Esophagus (tissue), 2 donors: ENCODE results near the gene REP15. TPM values are rescaled to one million over a fixed set of nuclear protein-coding genes. Genes with fewer than 3 reads are reported as not detected.
"Not testable (repeated sequence)": the region's sequence is repeated elsewhere in the genome, so short reads cannot be mapped to it uniquely, and the experiment has no call there.

ENCODE experiments used
- H3K27ac ChIP-seq, 2 donors: one replicate each; pipeline ENCODE4 v1.5.1; 2013; ENCODE audit warnings: low read depth in 2 of 2, mild to moderate bottlenecking in 2 of 2, inconsistent platforms in 1 of 2, low read length in 1 of 2, moderate library complexity in 1 of 2
- H3K27me3 ChIP-seq, 2 donors: one replicate each; pipeline ENCODE4 v1.6.1; 2013; ENCODE audit warnings: low read length in 2 of 2, control low read depth in 1 of 2, mild to moderate bottlenecking in 1 of 2; ENCODE audit not compliant: insufficient read depth in 2 of 2, control insufficient read depth in 1 of 2
- H3K36me3 ChIP-seq, 2 donors: one replicate each; pipeline ENCODE4 v1.6.1; 2013; ENCODE audit warnings: low read length in 1 of 2; ENCODE audit not compliant: control insufficient read depth in 2 of 2, insufficient read depth in 2 of 2
- H3K4me1 ChIP-seq, 2 donors: one replicate each; pipeline ENCODE4 v1.6.1; 2013; ENCODE audit warnings: low read length in 1 of 2; ENCODE audit not compliant: control insufficient read depth in 2 of 2, insufficient read depth in 2 of 2
- H3K4me3 ChIP-seq, 2 donors: one replicate each; pipeline ENCODE4 v1.5.1; 2013; ENCODE audit warnings: low read length in 2 of 2, mild to moderate bottlenecking in 2 of 2, low read depth in 1 of 2, moderate library complexity in 1 of 2
- H3K9me3 ChIP-seq, 2 donors: one replicate each; pipeline ENCODE4 v1.6.1; 2013; ENCODE audit warnings: mild to moderate bottlenecking in 2 of 2, low read depth in 1 of 2, low read length in 1 of 2, moderate library complexity in 1 of 2; ENCODE audit not compliant: control insufficient read depth in 2 of 2, insufficient read depth in 1 of 2
- WGBS, 2 donors: extraction: QIAGEN DNeasy Blood & Tissue Kit; methylation state at CpG; one replicate each; pipeline ENCODE4 v1.1.7; 2013; 5-methylcytosine and 5-hydroxymethylcytosine counted together
- polyA plus RNA-seq, 2 donors: library from polyadenylated mRNA; stranded (reverse); fragments of 200-250 nt; gene quantifications; one replicate each; pipeline ENCODE4 v1.2.3, GENCODE V29; 2013
- donor health status: healthy with polysubstance abuse.
- donor health status: Bipolar disorder and iron deficiency.

Gene REP15
- polyA plus RNA-seq, 2 donors, result 0.49 to 1.6 TPM

DNA sequence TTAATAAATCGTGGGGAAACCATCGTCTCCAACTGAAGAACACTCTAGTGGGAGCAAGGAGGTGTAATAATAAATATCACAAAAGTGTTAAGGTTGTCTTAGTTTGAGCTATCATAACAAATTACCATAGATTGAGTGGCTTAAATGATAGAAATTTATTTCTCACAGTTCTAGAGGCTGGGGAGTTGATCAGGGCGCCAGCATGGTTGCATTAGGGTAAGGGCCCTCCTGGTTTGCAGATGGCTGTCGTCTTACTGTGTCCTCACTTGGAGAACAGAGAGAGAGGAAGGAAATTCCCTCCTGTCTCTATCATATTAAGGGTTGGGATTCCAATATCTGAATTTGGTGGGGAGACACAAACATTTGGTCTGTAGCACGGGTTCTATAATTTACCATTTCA, 47.4 kb downstream of the REP15 start:
- peaks cover 3 to 7% of the 10 kb centered on the region in 2 donors for H3K36me3 ChIP-seq
- no peaks in the 10 kb centered on the region for H3K4me1 ChIP-seq
- no peak overlapping the region for H3K4me3 ChIP-seq
- WGBS, 2 donors, result 97 to 99% methylated on average over 5 of the region's 5 CpGs
- no peaks in the 10 kb centered on the region for H3K27me3 ChIP-seq
- H3K27ac ChIP-seq, result no peak overlapping the region
- H3K9me3 ChIP-seq, result no peaks in the 10 kb centered on the region

DNA sequence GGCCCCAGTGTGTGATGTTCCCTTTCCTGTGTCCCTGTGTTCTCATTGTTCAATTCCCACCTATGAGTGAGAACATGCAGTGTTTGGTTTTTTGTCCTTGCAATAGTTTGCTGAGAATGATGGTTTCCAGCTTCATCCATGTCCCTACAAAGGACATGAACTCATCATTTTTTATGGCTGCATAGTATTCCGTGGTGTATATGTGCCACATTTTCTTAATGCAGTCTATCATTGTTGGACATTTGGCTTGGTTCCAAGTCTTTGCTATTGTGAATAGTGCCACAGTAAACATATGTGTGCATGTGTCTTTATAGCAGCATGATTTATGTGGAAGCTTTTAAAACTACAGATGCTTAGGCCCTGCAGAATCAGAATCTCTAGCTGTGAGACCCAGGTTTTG, 49.5 kb downstream of the REP15 start:
- not testable (repeated sequence) for H3K4me1 ChIP-seq, H3K27ac ChIP-seq
- WGBS, 2 donors, result 85 to 89% methylated on average over 1 of the region's 1 CpG

More for the DNA sequence above, 49.5 kb downstream of the REP15 start:
- not testable (repeated sequence) for H3K27me3 ChIP-seq, H3K9me3 ChIP-seq, H3K4me3 ChIP-seq, H3K36me3 ChIP-seq

Other genes starting within 250 kb of the REP15 start
- gene SMCO2, start 249.7 kb upstream of the REP15 start, polyA plus RNA-seq, result 1 to 10 TPM in 1 of 2 donors, under 1 TPM in 1; 0.66 to 1.6 TPM
- 10 to 100 TPM; 12.0 to 13.4 TPM for gene PPFIBP1, start 172.2 kb upstream of the REP15 start, polyA plus RNA-seq
- 10 to 100 TPM; 17.8 to 35.3 TPM for gene MRPS35, start 14.4 kb downstream of the REP15 start, polyA plus RNA-seq
- 1 to 10 TPM; 4.5 to 6.2 TPM for gene KLHL42, start 83.8 kb downstream of the REP15 start, polyA plus RNA-seq
- not detected for gene MANSC4, start 83.8 kb downstream of the REP15 start, polyA plus RNA-seq